ENCODE results near the gene EYS. TPM values are rescaled to one million over a fixed set of nuclear protein-coding genes. Genes with fewer than 3 reads are reported as not detected.

Gene EYS
- total RNA-seq, 2 experiments from 2014 or later, result not detected

GRCh38 chr6:64590965-64591675 lies 1115.9 kb downstream of the EYS start:
- no peaks in the 10 kb centered on the region for H3K4me1 Mint-ChIP-seq

GRCh38 chr6:64589961-64590360 lies 1117.1 kb downstream of the EYS start:
- peaks cover 8% of the 10 kb centered on the region for H3K9me3 Mint-ChIP-seq (ENCODE audit: low read depth)
- H3K36me3 Mint-ChIP-seq, result no peaks in the 10 kb centered on the region
- H3K27me3 Mint-ChIP-seq, result no peaks in the 10 kb centered on the region
- H3K27ac Mint-ChIP-seq, result no peak overlapping the region
- DNase-seq (no peak), ATAC-seq (no peak)
- no peaks in the 10 kb centered on the region for H3K4me1 Mint-ChIP-seq
- no peak overlapping the region for H3K4me3 Mint-ChIP-seq
- CTCF ChIA-PET, result no interaction called here

More at GRCh38 chr6:64590965-64591675, 1115.9 kb downstream of the EYS start:
- Mint-ChIP-seq H3K36me3 (no peaks in the 10 kb centered on the region), H3K4me3 (no peak overlapping the region), H3K27me3 (no peaks in the 10 kb centered on the region), H3K9me3 (ENCODE audit: low read depth) (peaks cover 8% of the 10 kb centered on the region), H3K27ac (no peak overlapping the region)
- CTCF ChIA-PET, result no interaction called here
- no peak for ATAC-seq
- DNase-seq, result no peak

- Mint-ChIP-seq H3K4me3 (no peak overlapping the region), H3K27ac (no peak overlapping the region), H3K4me1 (no peaks in the 10 kb centered on the region), H3K27me3 (no peaks in the 10 kb centered on the region), H3K9me3 (ENCODE audit: low read depth) (peaks cover 4% of the 10 kb centered on the region), H3K36me3 (no peaks in the 10 kb centered on the region)
- ATAC-seq (no peak), DNase-seq (no peak)
- CTCF ChIA-PET, result no interaction called here
These were observed 1126.7 kb downstream of the EYS start for GRCh38 chr6:64580346-64580745.

- Mint-ChIP-seq H3K4me1 (no peaks in the 10 kb centered on the region), H3K27ac (no peak overlapping the region), H3K9me3 (ENCODE audit: low read depth) (peaks cover 5% of the 10 kb centered on the region), H3K27me3 (no peaks in the 10 kb centered on the region), H3K4me3 (no peak overlapping the region), H3K36me3 (no peaks in the 10 kb centered on the region)
- CTCF ChIA-PET, result no interaction called here
- ATAC-seq (no peak), DNase-seq (no peak)
These were observed 1153.7 kb downstream of the EYS start for GRCh38 chr6:64553249-64553786.

- no peaks in the 10 kb centered on the region for H3K4me1 Mint-ChIP-seq
- no peak overlapping the region for H3K4me3 Mint-ChIP-seq
- no peak overlapping the region for H3K27ac Mint-ChIP-seq
- CTCF ChIA-PET, result no interaction called here
- H3K27me3 Mint-ChIP-seq, result no peaks in the 10 kb centered on the region
- no peak for ATAC-seq
- no peaks in the 10 kb centered on the region for H3K36me3 Mint-ChIP-seq
- peaks cover 3% of the 10 kb centered on the region for H3K9me3 Mint-ChIP-seq (ENCODE audit: low read depth)
- DNase-seq, result no peak
These were observed 1159.3 kb downstream of the EYS start for GRCh38 chr6:64547594-64548268.

- no peaks in the 10 kb centered on the region for H3K36me3 Mint-ChIP-seq
- peaks cover 6% of the 10 kb centered on the region for H3K9me3 Mint-ChIP-seq (ENCODE audit: low read depth)
These were observed 1167.1 kb downstream of the EYS start for GRCh38 chr6:64539917-64540316.

GRCh38 chr6:64538722-64539121 lies 1168.3 kb downstream of the EYS start:
- Mint-ChIP-seq H3K27ac (no peak overlapping the region), H3K27me3 (no peaks in the 10 kb centered on the region), H3K4me1 (no peaks in the 10 kb centered on the region), H3K36me3 (no peaks in the 10 kb centered on the region), H3K9me3 (ENCODE audit: low read depth) (peaks cover 5% of the 10 kb centered on the region), H3K4me3 (no peak overlapping the region)
- no peak for ATAC-seq
- CTCF ChIA-PET, result no interaction called here
- no peak for DNase-seq

More at GRCh38 chr6:64539917-64540316, 1167.1 kb downstream of the EYS start:
- DNase-seq (no peak), ATAC-seq (no peak)
- H3K27ac Mint-ChIP-seq, result no peak overlapping the region
- CTCF ChIA-PET, result no interaction called here
- no peaks in the 10 kb centered on the region for H3K27me3 Mint-ChIP-seq
- H3K4me1 Mint-ChIP-seq, result no peaks in the 10 kb centered on the region
- no peak overlapping the region for H3K4me3 Mint-ChIP-seq

- CTCF ChIA-PET, result no interaction called here
- no peaks in the 10 kb centered on the region for H3K36me3 Mint-ChIP-seq
- no peak overlapping the region for H3K27ac Mint-ChIP-seq
- peaks cover 7% of the 10 kb centered on the region for H3K9me3 Mint-ChIP-seq (ENCODE audit: low read depth)
- H3K4me1 Mint-ChIP-seq, result no peaks in the 10 kb centered on the region
- ATAC-seq, result no peak
- H3K27me3 Mint-ChIP-seq, result no peaks in the 10 kb centered on the region
- no peak for DNase-seq
- no peak overlapping the region for H3K4me3 Mint-ChIP-seq
These were observed 1179.1 kb downstream of the EYS start for GRCh38 chr6:64527899-64528298.

- no peaks in the 10 kb centered on the region for H3K4me1 Mint-ChIP-seq
- H3K27ac Mint-ChIP-seq, result no peak overlapping the region
- H3K36me3 Mint-ChIP-seq, result no peaks in the 10 kb centered on the region
- no peak overlapping the region for H3K4me3 Mint-ChIP-seq
- no peaks in the 10 kb centered on the region for H3K27me3 Mint-ChIP-seq
- CTCF ChIA-PET, result no interaction called here
- no peak for DNase-seq
- peaks cover 4% of the 10 kb centered on the region for H3K9me3 Mint-ChIP-seq (ENCODE audit: low read depth)
- ATAC-seq, result no peak
These were observed 1184.2 kb downstream of the EYS start for GRCh38 chr6:64522859-64523258.

GRCh38 chr6:64520050-64520449 lies 1187.0 kb downstream of the EYS start:
- H3K27ac Mint-ChIP-seq, result no peak overlapping the region
- ATAC-seq (no peak), DNase-seq (no peak)
- no peaks in the 10 kb centered on the region for H3K4me1 Mint-ChIP-seq
- H3K9me3 Mint-ChIP-seq (ENCODE audit: low read depth), result peaks cover 4% of the 10 kb centered on the region
- no peaks in the 10 kb centered on the region for H3K27me3 Mint-ChIP-seq
- H3K4me3 Mint-ChIP-seq, result no peak overlapping the region
- H3K36me3 Mint-ChIP-seq, result no peaks in the 10 kb centered on the region
- CTCF ChIA-PET, result no interaction called here

- Mint-ChIP-seq H3K4me3 (no peak overlapping the region), H3K4me1 (no peaks in the 10 kb centered on the region), H3K27ac (no peak overlapping the region), H3K27me3 (no peaks in the 10 kb centered on the region), H3K9me3 (ENCODE audit: low read depth) (peaks cover 11% of the 10 kb centered on the region), H3K36me3 (no peaks in the 10 kb centered on the region)
- ATAC-seq, result no peak
- CTCF ChIA-PET, result no interaction called here
- no peak for DNase-seq
These were observed 1190.6 kb downstream of the EYS start for GRCh38 chr6:64516393-64516792.

- Mint-ChIP-seq H3K9me3 (ENCODE audit: low read depth) (peaks cover 4% of the 10 kb centered on the region), H3K4me3 (no peak overlapping the region), H3K27ac (no peak overlapping the region), H3K27me3 (no peaks in the 10 kb centered on the region), H3K4me1 (no peaks in the 10 kb centered on the region), H3K36me3 (no peaks in the 10 kb centered on the region)
- CTCF ChIA-PET, result no interaction called here
- ATAC-seq (no peak), DNase-seq (no peak)
These were observed 1199.4 kb downstream of the EYS start for GRCh38 chr6:64507661-64508060.

- no peak for ATAC-seq
- no peak for DNase-seq
- Mint-ChIP-seq H3K36me3 (no peaks in the 10 kb centered on the region), H3K9me3 (ENCODE audit: low read depth) (peaks cover 2% of the 10 kb centered on the region), H3K4me3 (no peak overlapping the region), H3K27ac (no peak overlapping the region), H3K4me1 (no peaks in the 10 kb centered on the region), H3K27me3 (no peaks in the 10 kb centered on the region)
- CTCF ChIA-PET, result no interaction called here
These were observed 1201.7 kb downstream of the EYS start for GRCh38 chr6:64505312-64505711.

GRCh38 chr6:64504503-64504902 lies 1202.5 kb downstream of the EYS start:
- no peaks in the 10 kb centered on the region for H3K4me1 Mint-ChIP-seq
- no peak overlapping the region for H3K4me3 Mint-ChIP-seq
- H3K27ac Mint-ChIP-seq, result no peak overlapping the region
- H3K36me3 Mint-ChIP-seq, result no peaks in the 10 kb centered on the region
- ATAC-seq (no peak), DNase-seq (no peak)
- H3K9me3 Mint-ChIP-seq (ENCODE audit: low read depth), result peaks cover 2% of the 10 kb centered on the region
- no peaks in the 10 kb centered on the region for H3K27me3 Mint-ChIP-seq
- CTCF ChIA-PET, result no interaction called here
